ENCODE results near the gene GYS1. TPM values are rescaled to one million over a fixed set of nuclear protein-coding genes. Genes with fewer than 3 reads are reported as not detected.

The GYS1 gene
- polyA plus RNA-seq, 1 donor from 2014 or later = 12.9 TPM

DNA sequence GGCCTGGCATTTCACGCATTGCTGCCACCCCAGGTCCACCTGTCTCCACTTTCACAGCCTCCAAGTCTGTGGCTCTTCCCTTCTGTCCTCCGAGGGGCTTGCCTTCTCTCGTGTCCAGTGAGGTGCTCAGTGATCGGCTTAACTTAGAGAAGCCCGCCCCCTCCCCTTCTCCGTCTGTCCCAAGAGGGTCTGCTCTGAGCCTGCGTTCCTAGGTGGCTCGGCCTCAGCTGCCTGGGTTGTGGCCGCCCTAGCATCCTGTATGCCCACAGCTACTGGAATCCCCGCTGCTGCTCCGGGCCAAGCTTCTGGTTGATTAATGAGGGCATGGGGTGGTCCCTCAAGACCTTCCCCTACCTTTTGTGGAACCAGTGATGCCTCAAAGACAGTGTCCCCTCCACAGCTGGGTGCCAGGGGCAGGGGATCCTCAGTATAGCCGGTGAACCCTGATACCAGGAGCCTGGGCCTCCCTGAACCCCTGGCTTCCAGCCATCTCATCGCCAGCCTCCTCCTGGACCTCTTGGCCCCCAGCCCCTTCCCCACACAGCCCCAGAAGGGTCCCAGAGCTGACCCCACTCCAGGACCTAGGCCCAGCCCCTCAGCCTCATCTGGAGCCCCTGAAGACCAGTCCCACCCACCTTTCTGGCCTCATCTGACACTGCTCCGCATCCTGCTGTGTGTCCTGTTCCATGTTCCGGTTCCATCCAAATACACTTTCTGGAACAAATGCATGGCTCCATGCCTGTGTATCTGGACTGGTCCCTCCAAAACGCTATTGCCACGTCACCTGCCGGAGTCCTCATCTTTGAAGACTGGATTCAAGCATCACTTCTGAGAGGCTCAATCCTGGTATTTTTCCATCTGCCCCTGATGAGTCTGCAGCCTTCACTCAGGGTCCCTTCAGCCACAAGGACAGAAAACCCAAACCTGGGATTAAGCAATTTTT is 70.3 kb downstream of the GYS1 start:
- H3K9ac ChIP-seq (ENCODE audit: low read length) = no peak overlapping the region
- H3K27ac ChIP-seq (ENCODE audit: low read length) = no peak overlapping the region
- no peak overlapping the region for H2AFZ ChIP-seq (ENCODE audit: low read depth, low read length)
- H3K36me3 ChIP-seq (ENCODE audit: insufficient read depth, low read length) = no peaks in the 10 kb centered on the region
- H3K27me3 ChIP-seq (ENCODE audit: insufficient read depth, low read depth, low read length) = no peaks in the 10 kb centered on the region
- H3F3A ChIP-seq (ENCODE audit: insufficient read depth, low read length, poor library complexity, severe bottlenecking) = no peaks in the 10 kb centered on the region
- no peaks in the 10 kb centered on the region for H4K20me1 ChIP-seq (ENCODE audit: insufficient read depth)
- no peak overlapping the region for H3K4me3 ChIP-seq (ENCODE audit: low read length)
- H3K4me2 ChIP-seq (ENCODE audit: low read length) = no peak overlapping the region
- no peaks in the 10 kb centered on the region for H3K9me3 ChIP-seq (ENCODE audit: low read length)
- TF ChIP-seq TAF1 (IDR thresholded peaks at IDR 0.05; ENCODE audit: low read depth) (no peak), REST (IDR thresholded peaks at IDR 0.05; ENCODE audit: borderline replicate concordance) (no peak), MXI1 (conservative IDR thresholded peaks at IDR 0.05; ENCODE audit: poor library complexity, severe bottlenecking) (no peak), EP300 (conservative IDR thresholded peaks at IDR 0.05; ENCODE audit: poor library complexity, severe bottlenecking) (no peak), EZH2 (IDR thresholded peaks at IDR 0.05; ENCODE audit: borderline replicate concordance, insufficient read depth, low read length, poor library complexity, severe bottlenecking) (no peak)
- no peaks in the 10 kb centered on the region for H3K9me2 ChIP-seq (ENCODE audit: insufficient read depth, low read length)
- no peaks in the 10 kb centered on the region for H3K79me2 ChIP-seq (replicated peaks; ENCODE audit: insufficient read depth, low read length)

DNA sequence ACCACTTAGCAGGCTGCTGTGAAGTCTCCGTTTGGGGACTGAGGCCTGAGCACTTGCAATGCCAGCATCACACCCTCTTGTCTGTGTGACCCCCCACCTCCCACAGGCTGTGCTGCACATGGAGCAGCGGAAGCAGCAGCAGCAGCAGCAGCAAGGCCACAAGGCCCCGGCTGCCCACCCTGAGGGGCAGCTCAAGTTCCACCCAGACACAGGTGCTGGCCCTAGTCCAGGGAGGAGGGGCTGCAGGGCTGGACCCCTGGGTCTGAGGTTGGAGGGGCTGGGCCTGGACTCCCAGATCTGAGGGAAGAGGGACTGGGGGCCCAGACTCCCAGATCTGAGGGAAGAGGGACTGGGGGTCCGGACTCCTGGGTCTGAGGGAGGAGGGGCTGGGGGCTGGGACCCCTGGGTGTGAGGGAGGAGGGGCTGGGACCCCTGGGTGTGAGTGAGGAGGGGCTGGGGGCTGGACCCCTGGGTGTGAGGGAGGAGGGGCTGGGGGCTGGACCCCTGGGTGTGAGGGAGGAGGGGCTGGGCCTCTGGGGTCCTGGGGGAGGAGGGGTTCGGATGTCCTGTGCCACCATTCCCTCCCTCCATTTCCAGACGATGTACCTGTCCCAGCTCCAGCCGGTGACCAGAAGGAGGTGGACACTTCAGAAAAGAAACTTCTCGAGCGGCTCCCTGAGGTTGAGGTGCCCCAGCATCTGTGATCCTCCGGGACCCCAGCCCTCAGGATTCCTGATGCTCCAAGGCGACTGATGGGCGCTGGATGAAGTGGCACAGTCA is 71.2 kb downstream of the GYS1 start:
- no peak overlapping the region for H3K4me2 ChIP-seq (ENCODE audit: low read length)
- H3F3A ChIP-seq (ENCODE audit: insufficient read depth, low read length, poor library complexity, severe bottlenecking) = no peaks in the 10 kb centered on the region
- H3K27me3 ChIP-seq (ENCODE audit: insufficient read depth, low read depth, low read length) = no peaks in the 10 kb centered on the region
- no peak overlapping the region for H2AFZ ChIP-seq (ENCODE audit: low read depth, low read length)
- TF ChIP-seq RAD21 (conservative IDR thresholded peaks at IDR 0.05) (no peak), REST (IDR thresholded peaks at IDR 0.05; ENCODE audit: borderline replicate concordance) (no peak), MXI1 (conservative IDR thresholded peaks at IDR 0.05; ENCODE audit: poor library complexity, severe bottlenecking) (no peak), TAF1 (IDR thresholded peaks at IDR 0.05; ENCODE audit: low read depth) (no peak), CTCF (IDR thresholded peaks at IDR 0.05; ENCODE audit: poor library complexity, severe bottlenecking) (no peak)
- no peaks in the 10 kb centered on the region for H3K36me3 ChIP-seq (ENCODE audit: insufficient read depth, low read length)
- no peaks in the 10 kb centered on the region for H3K9me3 ChIP-seq (ENCODE audit: low read length)
- no peaks in the 10 kb centered on the region for H4K20me1 ChIP-seq (ENCODE audit: insufficient read depth)
- H3K9ac ChIP-seq (ENCODE audit: low read length) = no peak overlapping the region
- no peaks in the 10 kb centered on the region for H3K9me2 ChIP-seq (ENCODE audit: insufficient read depth, low read length)
- no peak overlapping the region for H3K27ac ChIP-seq (ENCODE audit: low read length)
- no peaks in the 10 kb centered on the region for H3K79me2 ChIP-seq (replicated peaks; ENCODE audit: insufficient read depth, low read length)
- no peak overlapping the region for H3K4me3 ChIP-seq (ENCODE audit: low read length)
